GM18511 (cell line): ENCODE measurements around the gene ETV6.

ENCODE experiments used
- ATAC-seq: cut with Tn5 transposase; IDR thresholded peaks from one replicate; pipeline ENCODE4 v1.9.1; 2021; ENCODE audit warnings: mild to moderate bottlenecking, moderate library complexity; ENCODE audit not compliant: unreplicated experiment

Gene ETV6

GRCh38 chr12:11875414-11875935 is 226.0 kb downstream of the ETV6 start:
- no peak for ATAC-seq

GRCh38 chr12:11876307-11876706 is 226.8 kb downstream of the ETV6 start:
- ATAC-seq: no peak

- no peak for ATAC-seq
Observed at GRCh38 chr12:11877102-11877826, 227.8 kb downstream of the ETV6 start.

DNA sequence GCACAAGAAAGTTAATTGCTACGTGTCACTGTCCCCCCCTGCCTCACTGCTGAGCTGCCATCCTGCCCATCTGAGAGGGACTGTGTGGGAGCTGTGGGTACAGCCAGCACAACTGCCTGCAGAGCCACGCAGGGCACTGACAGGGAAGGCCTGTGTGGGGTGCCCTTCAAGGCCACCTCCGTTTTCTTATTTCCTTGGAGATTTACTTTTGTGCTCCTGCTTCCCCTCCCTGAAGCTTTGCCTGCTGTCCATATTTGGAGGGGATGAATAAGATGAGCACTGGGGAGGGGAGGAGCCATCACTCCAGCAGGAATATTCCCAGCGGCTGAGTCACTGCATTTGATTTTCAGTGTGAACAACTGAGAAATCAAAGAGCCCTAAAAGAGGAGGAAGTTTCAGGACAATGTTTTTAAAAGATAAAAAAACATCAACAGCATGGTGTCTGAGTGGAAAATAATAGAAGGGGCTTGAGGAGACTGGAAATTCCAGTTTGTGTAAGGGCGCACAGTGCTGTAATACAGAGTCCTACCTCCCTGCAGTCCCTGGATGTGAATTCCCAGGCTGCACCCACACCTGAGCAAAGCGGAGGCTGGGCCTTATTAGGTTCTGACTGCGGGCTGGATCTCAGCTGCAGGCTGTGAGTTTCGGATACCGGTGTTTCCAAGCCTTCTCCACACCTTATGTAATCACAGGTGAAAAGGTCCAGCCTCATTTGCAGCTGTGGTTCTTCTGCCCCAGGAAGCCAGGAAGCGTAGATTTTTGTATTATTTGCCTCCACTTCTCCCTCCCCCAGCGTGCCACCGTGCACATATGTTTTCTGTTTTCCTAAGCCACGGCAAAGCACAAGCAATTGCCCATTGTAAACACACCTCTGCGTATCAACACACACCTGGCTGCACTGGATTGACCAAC is 228.7 kb downstream of the ETV6 start:
- no peak for ATAC-seq

GRCh38 chr12:11879306-11879705 is 229.8 kb downstream of the ETV6 start:
- ATAC-seq: no peak

GRCh38 chr12:11880381-11880780 is 230.9 kb downstream of the ETV6 start:
- ATAC-seq: no peak

- no peak for ATAC-seq
Observed at GRCh38 chr12:11881835-11882234, 232.4 kb downstream of the ETV6 start.

GRCh38 chr12:11882301-11883019 is 233.0 kb downstream of the ETV6 start:
- peak; percentile 49 for ATAC-seq

GRCh38 chr12:11884116-11884515 is 234.6 kb downstream of the ETV6 start:
- no peak for ATAC-seq

- ATAC-seq: no peak
Observed at GRCh38 chr12:11884706-11885105, 235.2 kb downstream of the ETV6 start.

DNA sequence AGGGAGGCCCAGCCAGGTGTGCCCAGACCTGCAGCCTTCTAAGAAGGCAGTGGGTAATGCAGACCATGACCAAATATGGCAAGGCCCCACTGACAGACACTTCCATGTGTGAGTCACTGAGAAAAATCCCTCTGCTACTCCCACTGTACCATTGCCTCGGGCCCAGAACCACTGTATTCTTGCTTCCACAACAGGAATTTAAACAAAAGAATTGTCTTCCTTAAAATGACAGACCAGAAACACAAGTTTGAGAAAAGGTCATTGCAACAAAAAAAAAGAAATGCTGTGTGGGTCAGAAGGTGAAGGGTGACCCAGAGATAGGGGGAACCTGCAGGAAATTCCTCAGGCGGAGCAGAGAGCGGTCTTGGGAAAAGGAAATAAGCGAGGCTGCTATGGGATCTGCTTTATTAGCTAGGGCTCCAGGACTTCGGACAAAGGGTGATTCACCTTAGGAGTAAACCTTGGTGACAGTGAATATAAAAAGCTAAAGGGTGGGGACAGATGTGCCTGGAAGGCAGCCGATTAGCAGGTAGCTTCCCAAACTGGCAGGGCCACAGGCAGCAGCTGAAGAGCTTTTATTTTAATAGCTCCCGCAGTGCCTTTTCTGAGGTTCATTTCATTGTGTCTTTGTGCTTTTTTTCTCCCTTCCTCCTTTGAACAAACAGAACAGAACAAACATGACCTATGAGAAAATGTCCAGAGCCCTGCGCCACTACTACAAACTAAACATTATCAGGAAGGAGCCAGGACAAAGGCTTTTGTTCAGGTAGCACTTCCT is 236.0 kb downstream of the ETV6 start:
- no peak for ATAC-seq

- no peak for ATAC-seq
Observed at GRCh38 chr12:11886339-11886738, 236.9 kb downstream of the ETV6 start.

GRCh38 chr12:11888029-11888428 is 238.6 kb downstream of the ETV6 start:
- ATAC-seq: no peak

DNA sequence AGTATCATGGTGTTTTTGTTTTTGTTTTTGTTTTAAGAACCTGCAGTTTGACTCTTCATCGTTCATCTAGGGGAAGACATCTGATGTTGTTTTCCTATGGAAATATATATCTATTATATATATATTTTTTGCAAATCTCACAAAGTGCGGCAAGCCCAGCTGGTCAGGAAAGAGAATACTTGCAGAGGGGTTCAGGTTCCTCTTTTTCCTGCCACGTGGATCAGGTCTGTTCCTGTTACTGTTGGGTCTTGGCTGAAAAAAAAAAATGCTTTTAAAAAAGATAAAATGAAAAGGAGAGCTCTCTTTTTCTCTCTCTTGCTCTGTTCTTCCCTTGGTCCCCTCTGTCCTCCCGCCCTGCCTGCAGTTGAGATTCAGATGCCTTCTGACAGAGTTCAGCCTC is 241.9 kb downstream of the ETV6 start:
- no peak for ATAC-seq

DNA sequence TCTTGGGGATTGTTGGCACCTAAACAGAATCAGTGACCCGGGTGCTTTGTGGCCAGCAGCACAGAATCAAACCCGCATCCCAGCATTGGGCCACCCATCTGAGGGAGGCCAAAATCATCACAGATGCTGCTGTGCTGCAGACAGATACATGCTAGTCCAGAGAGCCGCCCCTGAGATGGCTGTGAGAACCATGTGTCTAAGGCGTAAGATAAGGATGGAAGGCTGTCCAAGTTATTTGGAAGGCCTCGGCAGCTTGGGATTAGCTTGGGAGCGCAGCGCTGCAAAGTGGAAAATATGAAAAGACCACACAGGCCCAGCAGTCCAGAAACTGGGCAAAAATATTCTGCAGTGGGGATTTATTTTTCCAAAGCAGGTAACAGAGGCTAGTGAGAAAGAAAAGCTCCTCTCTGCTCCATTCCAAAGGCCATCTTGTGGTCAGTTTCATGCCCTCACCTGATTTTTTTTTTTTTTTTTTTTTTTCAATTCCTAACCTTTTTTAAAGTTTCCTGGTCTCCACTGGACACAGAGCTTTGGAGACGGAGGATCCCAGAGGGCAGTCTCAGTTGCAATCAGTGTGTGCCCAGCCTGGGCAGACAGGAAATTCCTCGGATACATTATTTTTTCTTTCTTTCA is 242.4 kb downstream of the ETV6 start:
- no peak for ATAC-seq

DNA sequence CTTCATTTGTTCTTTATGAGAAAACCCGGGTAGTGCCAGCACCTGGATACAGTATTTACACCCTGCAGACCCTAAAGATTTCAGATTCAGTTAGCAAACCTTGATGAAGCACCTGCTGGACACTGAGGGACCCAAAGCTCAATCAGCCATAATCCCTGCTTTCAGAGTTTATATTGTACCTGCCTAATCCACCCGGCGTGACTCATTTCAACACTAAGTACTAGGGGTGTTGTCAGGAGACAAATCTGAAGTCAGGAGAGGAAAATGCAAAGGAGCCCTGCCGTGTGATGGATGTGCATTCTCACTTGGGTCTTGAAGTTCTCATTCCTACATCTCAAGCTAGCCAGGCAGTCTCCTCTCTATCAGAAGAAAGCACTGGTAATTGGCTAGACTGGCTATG is 244.5 kb downstream of the ETV6 start:
- ATAC-seq: no peak

- no peak for ATAC-seq
Observed at GRCh38 chr12:11894890-11895289, 245.4 kb downstream of the ETV6 start.

DNA sequence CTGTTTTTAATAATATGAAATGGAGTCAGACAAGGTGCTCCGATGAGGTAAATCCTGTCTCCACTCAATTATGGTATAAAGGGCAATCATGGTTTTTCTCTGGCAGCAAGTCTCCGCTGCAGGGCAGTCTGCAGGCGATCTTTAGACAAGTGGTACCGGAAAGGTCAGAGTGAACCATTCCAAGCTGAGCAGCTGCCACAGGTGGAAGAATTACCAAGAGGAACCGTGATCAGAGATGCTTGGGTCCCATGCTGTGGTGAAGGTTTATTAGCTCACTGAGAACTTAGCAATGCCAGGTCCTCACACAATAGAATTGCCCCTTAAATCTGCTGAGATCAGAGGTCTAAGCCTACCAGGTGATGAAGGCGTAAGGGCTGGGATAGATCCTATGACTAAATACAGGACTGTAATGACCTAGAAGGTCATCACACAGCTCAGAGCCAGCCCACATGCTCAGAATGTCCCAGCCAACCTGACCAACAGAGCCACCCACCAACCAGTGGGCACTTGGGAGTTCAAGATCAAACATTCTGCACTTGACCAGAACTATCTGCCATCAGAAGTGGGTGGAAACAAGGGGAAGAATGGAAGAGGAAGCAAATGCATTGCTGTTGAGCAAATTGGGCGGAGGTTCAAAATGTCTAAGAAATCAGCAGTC is 246.1 kb downstream of the ETV6 start:
- no peak for ATAC-seq

DNA sequence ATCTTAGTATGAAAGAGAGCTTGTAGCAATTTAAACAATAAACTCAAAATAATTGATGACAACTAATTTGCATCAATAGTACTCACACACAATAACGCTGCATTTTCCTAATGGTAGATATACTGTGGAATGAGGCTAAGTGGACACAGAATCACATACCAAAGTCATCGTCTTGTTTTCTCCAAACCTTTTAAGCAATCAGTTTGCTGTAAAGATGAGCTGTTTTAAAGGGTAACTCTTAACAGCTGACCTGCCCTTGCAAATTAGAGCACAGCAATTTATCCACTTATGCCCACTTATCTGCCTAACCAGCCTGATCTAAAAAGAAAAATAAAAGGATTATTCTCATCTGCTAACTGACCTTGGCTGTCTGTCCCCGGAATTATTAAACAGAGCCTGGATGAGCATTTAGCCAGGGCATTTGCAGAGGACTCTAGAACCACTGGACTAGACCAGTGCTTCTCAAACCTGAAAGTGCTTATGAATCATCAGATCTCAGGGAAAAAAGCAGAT is 247.0 kb downstream of the ETV6 start:
- ATAC-seq: no peak
